ENCODE measurements around the gene RBM4B. TPM values are rescaled to one million over a fixed set of nuclear protein-coding genes. Genes with fewer than 3 reads are reported as not detected.

The RBM4B gene
- total and polyA plus RNA-seq, 3 experiments from 2014 or later: 13.1 to 20.0 (median 19.5) TPM

Other genes starting within 250 kb of the RBM4B start
- gene MRPL11, start 239.0 kb downstream of the RBM4B start, total RNA-seq: 100 to 1,000 TPM; 148 to 152 TPM
- gene MRPL11, start 239.0 kb downstream of the RBM4B start, polyA plus RNA-seq: 86.9 TPM
- gene PELI3, start 211.0 kb downstream of the RBM4B start, total RNA-seq: 1 to 10 TPM; 5.3 to 6.6 TPM
- gene PELI3, start 211.0 kb downstream of the RBM4B start, polyA plus RNA-seq: 7.0 TPM
- 10 to 100 TPM; 67.7 to 80.1 TPM for gene DPP3, start 197.5 kb downstream of the RBM4B start, total RNA-seq
- 32.5 TPM for gene DPP3, start 197.5 kb downstream of the RBM4B start, polyA plus RNA-seq
- gene BBS1, start 167.3 kb downstream of the RBM4B start, total RNA-seq: 10 to 100 TPM; 17.7 to 21.2 TPM
- gene BBS1, start 167.3 kb downstream of the RBM4B start, polyA plus RNA-seq: 15.6 TPM
- gene ZDHHC24, start 131.8 kb downstream of the RBM4B start, total RNA-seq: 10 to 100 TPM; 16.6 to 17.1 TPM
- gene ZDHHC24, start 131.8 kb downstream of the RBM4B start, polyA plus RNA-seq: 21.5 TPM
- gene ACTN3, start 131.0 kb downstream of the RBM4B start, total RNA-seq: under 1 TPM; 0.31 to 0.33 TPM
- not detected for gene ACTN3, start 131.0 kb downstream of the RBM4B start, polyA plus RNA-seq
- gene CTSF, start 109.3 kb downstream of the RBM4B start, total RNA-seq: 1 to 10 TPM; 5.6 to 6.0 TPM
- gene CTSF, start 109.3 kb downstream of the RBM4B start, polyA plus RNA-seq: 20.6 TPM
- gene CCDC87, start 84.8 kb downstream of the RBM4B start, total RNA-seq: under 1 TPM; 0.20 to 0.27 TPM
- not detected for gene CCDC87, start 84.8 kb downstream of the RBM4B start, polyA plus RNA-seq
- gene CCS, start 84.7 kb downstream of the RBM4B start, total RNA-seq: 10 to 100 TPM; 24.1 to 25.7 TPM
- 41.1 TPM for gene CCS, start 84.7 kb downstream of the RBM4B start, polyA plus RNA-seq
- gene RBM14, start 61.3 kb downstream of the RBM4B start, total RNA-seq: 100 to 1,000 TPM; 152 to 165 TPM
- gene RBM14, start 61.3 kb downstream of the RBM4B start, polyA plus RNA-seq: 87.9 TPM
- gene RBM4, start 39.2 kb downstream of the RBM4B start, total RNA-seq: 100 to 1,000 TPM; 115 to 124 TPM
- 224 TPM for gene RBM4, start 39.2 kb downstream of the RBM4B start, polyA plus RNA-seq
- under 1 TPM; 0.81 to 0.84 TPM for gene SPTBN2, start 51.3 kb upstream of the RBM4B start, total RNA-seq
- not detected for gene SPTBN2, start 51.3 kb upstream of the RBM4B start, polyA plus RNA-seq
- 10 to 100 TPM; 34.1 to 41.2 TPM for gene RCE1, start 165.6 kb upstream of the RBM4B start, total RNA-seq
- gene RCE1, start 165.6 kb upstream of the RBM4B start, polyA plus RNA-seq: 32.8 TPM
- gene LRFN4, start 179.2 kb upstream of the RBM4B start, total RNA-seq: 10 to 100 TPM; 35.5 to 42.8 TPM
- gene LRFN4, start 179.2 kb upstream of the RBM4B start, polyA plus RNA-seq: 2.2 TPM